ENCODE data around the gene TAS2R60.

GRCh38 chr7:143434660-143435059, 8.6 kb upstream of the TAS2R60 start:
- TF ChIP-seq CTCF (IDR thresholded peaks at IDR 0.05) (no peak), POLR2A (IDR thresholded peaks at IDR 0.05) (no peak)

Measured in testis (tissue), 2 donors.